K562 (cell line): ENCODE measurements around the gene METAP1. TPM values are rescaled to one million over a fixed set of nuclear protein-coding genes. Genes with fewer than 3 reads are reported as not detected.

Experiments
- CREM ChIP-seq: IDR thresholded peaks from 2 replicates; pipeline ENCODE4 v1.6.1; 2014; ENCODE audit warnings: antibody characterized with exemption, low read depth
- EGR1 ChIP-seq: fragments of 450-650 bp; conservative IDR thresholded peaks from 2 replicates; pipeline ENCODE4 v1.6.1; 2017; ENCODE audit warnings: mild to moderate bottlenecking
- LARP7 ChIP-seq: fragments of 450-650 bp; IDR thresholded peaks from 2 replicates; pipeline ENCODE4 v1.6.1; 2016
- MBD1 ChIP-seq: fragments of 250-450 bp; sonication (Bioruptor Pico); IDR thresholded peaks from 2 replicates; pipeline ENCODE4 v1.8.0; 2022; ENCODE audit warnings: inconsistent platforms
- NFIC ChIP-seq: fragments of 450-650 bp; IDR thresholded peaks from 2 replicates; pipeline ENCODE4 v1.6.1; 2017; ENCODE audit warnings: mild to moderate bottlenecking, inconsistent platforms
- NR2C2 ChIP-seq, 2 experiments: fragments of 200-800 bp in 1 of 2; sonication (Bioruptor generic) in 1 of 2; sonication (generic) in 1 of 2; formaldehyde crosslinking in 1 of 2; IDR thresholded peaks; 2 replicates each; pipeline versions ENCODE4 v1.6.1 to v1.8.0; 2016 to 2022; ENCODE audit warnings: mild to moderate bottlenecking in 1 of 2, missing compliant biosample characterization in 1 of 2, missing genetic modification characterization in 1 of 2, missing genetic modification reagents in 1 of 2
- RBM39 ChIP-seq: fragments of 200-400 bp; formaldehyde crosslinking; optimal IDR thresholded peaks from 2 replicates; pipeline ENCODE3; 2018; ENCODE audit warnings: low read depth, low read length
- SIX5 ChIP-seq, 2 experiments: IDR thresholded peaks; 2 replicates each; pipeline ENCODE4 v1.6.1; 2011; ENCODE audit warnings: low read length in 2 of 2, borderline replicate concordance in 1 of 2, low read depth in 1 of 2, mild to moderate bottlenecking in 1 of 2, moderate library complexity in 1 of 2; ENCODE audit not compliant: insufficient read depth in 1 of 2
- SMAD2 ChIP-seq: fragments of 150-350 bp; IDR thresholded peaks from 2 replicates; pipeline ENCODE4 v1.6.1; 2014; ENCODE audit warnings: low read depth, mild to moderate bottlenecking, low read length
- ZNF140 ChIP-seq: fragments of 250-450 bp; sonication (Bioruptor Pico); IDR thresholded peaks from 2 replicates; pipeline ENCODE4 v1.8.0; 2021; ENCODE audit warnings: moderate library complexity, mild to moderate bottlenecking, inconsistent platforms
- ZNF146 ChIP-seq: IDR thresholded peaks from one replicate; pipeline ENCODE4 v1.6.1; 2018; ENCODE audit warnings: missing compliant biosample characterization; ENCODE audit not compliant: unreplicated experiment
- ZNF184 ChIP-seq: sonication (generic); formaldehyde crosslinking; IDR thresholded peaks from 2 replicates; pipeline ENCODE4 v1.5.0; 2020; ENCODE audit warnings: missing genetic modification reagents
- ZNF354B ChIP-seq: fragments of 250-450 bp; sonication (Bioruptor Pico); IDR thresholded peaks from 2 replicates; pipeline ENCODE4 v1.4.0; 2020
- ZNF586 ChIP-seq: fragments of 450-650 bp; formaldehyde crosslinking; conservative IDR thresholded peaks from 2 replicates; pipeline ENCODE4 v1.4.0; 2020; ENCODE audit warnings: mild to moderate bottlenecking, moderate library complexity
- ZNF655 ChIP-seq: fragments of 250-450 bp; sonication (Bioruptor Pico); IDR thresholded peaks from 2 replicates; pipeline ENCODE4 v1.5.0; 2021
- ZNF740 ChIP-seq, 3 experiments: fragments of 200-800 bp in 1 of 3; sonication (Bioruptor generic) in 1 of 3; sonication (generic) in 1 of 3; formaldehyde crosslinking in 1 of 3; IDR thresholded peaks; 2 replicates each; pipeline versions ENCODE4 v1.6.1 to v1.8.0; 2016 to 2022; ENCODE audit warnings: mild to moderate bottlenecking in 2 of 3, missing compliant biosample characterization in 2 of 3, missing genetic modification characterization in 2 of 3, missing genetic modification reagents in 1 of 3
- ZNF778 ChIP-seq: fragments of 450-650 bp; formaldehyde crosslinking; IDR thresholded peaks from 2 replicates; pipeline ENCODE4 v1.4.0; 2020; ENCODE audit warnings: mild to moderate bottlenecking, moderate library complexity
- polyA plus RNA-seq, 8 experiments: library from polyadenylated mRNA; depleted of rRNA in 4 of 8; stranded (reverse) in 5 of 8; unstranded in 3 of 8; fragments of >200 nt; fragmentation: Nextera tagmentation in 2 of 8; fragmentation: Illumina TruSeq in 1 of 8; extraction: Ambion mirVana in 2 of 8; extraction: Trizol in 1 of 8; gene quantifications; 2 replicates each; pipeline versions ENCODE4 v1.2.1 to v1.2.3, GENCODE V29; 2011 to 2014; ENCODE audit warnings: inconsistent platforms in 1 of 8, missing spikeins in 1 of 8
- total RNA-seq, 7 experiments: library from RNA; depleted of rRNA in 6 of 7; stranded (reverse); fragments of >200 nt in 6 of 7; fragmentation: Illumina TruSeq in 2 of 7; extraction: Trizol in 2 of 7; gene quantifications; 2 replicates each; pipeline versions ENCODE4 v1.2.1 to v1.2.3, GENCODE V29; 2011 to 2021; ENCODE audit warnings: low replicate concordance in 1 of 7
- TF ChIP-seq, protein P1 (sequence below): fragments of 450-650 bp; IDR thresholded peaks from 2 replicates; pipeline ENCODE4 v1.6.1; 2017; ENCODE audit warnings: antibody characterized with exemption
- TF ChIP-seq, protein P2 (sequence below): fragments of 250-450 bp; sonication (Bioruptor Pico); IDR thresholded peaks from 2 replicates; pipeline ENCODE4 v1.8.0; 2022; ENCODE audit warnings: moderate library complexity, mild to moderate bottlenecking, inconsistent platforms

METAP1 gene
- total and polyA plus RNA-seq, 9 of the 15 experiments (the other 6 are each of a cell fraction or from before 2014, with no cell fraction given): 31.4 to 77.6 (median 59.5) TPM

DNA sequence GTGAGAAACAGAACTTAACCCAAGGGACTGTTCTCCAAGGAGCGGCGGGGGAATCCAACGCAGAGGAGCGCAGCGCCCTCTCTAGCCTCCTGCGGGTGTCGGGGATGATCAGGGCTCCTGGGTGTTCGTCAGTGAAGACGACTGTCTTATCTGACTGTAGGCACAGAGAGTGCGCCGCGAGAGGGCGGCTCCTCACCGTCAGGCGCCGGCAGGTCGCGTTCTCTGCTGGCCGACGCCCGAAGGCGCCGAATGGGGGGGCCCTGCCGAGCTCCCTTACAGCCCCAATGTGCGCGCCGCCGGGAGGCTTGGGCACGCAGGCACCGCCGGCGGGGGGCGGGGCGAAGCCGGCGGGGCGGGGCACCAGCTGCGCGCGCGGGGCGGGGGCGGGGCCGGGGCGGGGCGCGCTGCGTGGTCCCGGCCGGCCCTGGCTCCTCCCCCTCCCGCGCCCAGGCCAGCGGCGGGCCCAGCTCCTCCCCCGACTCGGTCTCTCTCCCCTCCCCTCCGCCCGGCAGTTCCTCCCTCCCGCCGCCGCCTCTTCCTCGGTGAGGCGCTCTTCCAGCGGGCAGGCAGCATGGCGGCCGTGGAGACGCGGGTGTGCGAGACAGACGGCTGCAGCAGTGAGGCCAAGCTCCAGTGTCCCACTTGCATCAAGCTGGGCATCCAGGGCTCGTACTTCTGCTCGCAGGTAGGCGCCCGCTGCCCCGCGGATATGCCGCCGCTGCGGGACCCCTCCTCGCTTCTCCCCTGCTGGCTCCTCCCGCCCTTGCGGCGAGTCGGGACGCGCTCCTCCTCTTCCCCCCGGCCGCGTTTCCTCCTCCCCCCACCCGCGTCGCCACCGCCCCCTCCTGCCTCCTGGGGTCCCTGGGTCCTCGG lies at the start of gene METAP1 (continued):
- peak; percentile 97 for TF ChIP-seq ZNF740 (CRISPR knock-in tag; IDR thresholded peaks at IDR 0.05)
- peak in 1 of 2 experiments; percentile 91; a peak in 2 of 4 replicates for TF ChIP-seq ZNF740 (tag; IDR thresholded peaks at IDR 0.05)
- TF ChIP-seq ZNF184 (CRISPR knock-in tag): no peak
- TF ChIP-seq RBM39: no peak
- TF ChIP-seq ZNF655: no peak
- peak; percentile 67 for TF ChIP-seq EGR1
- TF ChIP-seq ZNF586 (CRISPR knock-in tag): no peak
- peak; percentile 85 for TF ChIP-seq CREM
- TF ChIP-seq ZNF354B (CRISPR knock-in tag): no peak
- TF ChIP-seq ZNF140 (CRISPR knock-in tag): no peak
- TF ChIP-seq, protein P1, sequence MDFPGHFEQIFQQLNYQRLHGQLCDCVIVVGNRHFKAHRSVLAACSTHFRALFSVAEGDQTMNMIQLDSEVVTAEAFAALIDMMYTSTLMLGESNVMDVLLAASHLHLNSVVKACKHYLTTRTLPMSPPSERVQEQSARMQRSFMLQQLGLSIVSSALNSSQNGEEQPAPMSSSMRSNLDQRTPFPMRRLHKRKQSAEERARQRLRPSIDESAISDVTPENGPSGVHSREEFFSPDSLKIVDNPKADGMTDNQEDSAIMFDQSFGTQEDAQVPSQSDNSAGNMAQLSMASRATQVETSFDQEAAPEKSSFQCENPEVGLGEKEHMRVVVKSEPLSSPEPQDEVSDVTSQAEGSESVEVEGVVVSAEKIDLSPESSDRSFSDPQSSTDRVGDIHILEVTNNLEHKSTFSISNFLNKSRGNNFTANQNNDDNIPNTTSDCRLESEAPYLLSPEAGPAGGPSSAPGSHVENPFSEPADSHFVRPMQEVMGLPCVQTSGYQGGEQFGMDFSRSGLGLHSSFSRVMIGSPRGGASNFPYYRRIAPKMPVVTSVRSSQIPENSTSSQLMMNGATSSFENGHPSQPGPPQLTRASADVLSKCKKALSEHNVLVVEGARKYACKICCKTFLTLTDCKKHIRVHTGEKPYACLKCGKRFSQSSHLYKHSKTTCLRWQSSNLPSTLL: no peak
- TF ChIP-seq NR2C2 (CRISPR knock-in tag; IDR thresholded peaks at IDR 0.05): peak; percentile 56; the same call in 1 of the 2 replicates
- TF ChIP-seq NR2C2 (tag; IDR thresholded peaks at IDR 0.05): no peak
- TF ChIP-seq, protein P2, sequence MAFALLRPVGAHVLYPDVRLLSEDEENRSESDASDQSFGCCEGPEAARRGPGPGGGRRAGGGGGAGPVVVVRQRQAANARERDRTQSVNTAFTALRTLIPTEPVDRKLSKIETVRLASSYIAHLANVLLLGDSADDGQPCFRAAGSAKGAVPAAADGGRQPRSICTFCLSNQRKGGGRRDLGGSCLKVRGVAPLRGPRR (CRISPR knock-in tag): no peak
- no peak for TF ChIP-seq SMAD2
- peak; percentile 42 for TF ChIP-seq NFIC
- no peak for TF ChIP-seq SIX5 (IDR thresholded peaks at IDR 0.05; ENCODE audit: borderline replicate concordance in 1 of 2, insufficient read depth in 1 of 2, low read depth in 1 of 2, low read length in 2 of 2)
- no peak for TF ChIP-seq MBD1 (CRISPR knock-in tag)
- TF ChIP-seq ZNF146 (CRISPR knock-in tag): no peak
- TF ChIP-seq ZNF778 (CRISPR knock-in tag): no peak
- no peak for TF ChIP-seq LARP7
